Panc1 (cell line): ENCODE results near the gene ZNF45. TPM values are rescaled to one million over a fixed set of nuclear protein-coding genes. Genes with fewer than 3 reads are reported as not detected.

ENCODE experiments used
- ATAC-seq: fragments of 200-7000 bp; cut with Tn5 transposase; 2 replicates; pipeline ENCODE4 v1.9.1; 2020; ENCODE audit warnings: mild to moderate bottlenecking, moderate library complexity
- BruUV-seq: library from RNA; stranded (reverse); fragments of 400-500 nt; replicated peaks from 2 replicates; lab custom pipeline; 2021; lab: Mats Ljungman, UMichigan
- CTCF ChIA-PET: fragments of 300-600 bp; sonication (Branson Sonifier 250); formaldehyde crosslinking; loops from one replicate; lab custom pipeline; 2022; ENCODE audit warnings: antibody characterized with exemption; lab: Charles Lee
- POLR2A ChIA-PET: fragments of 300-600 bp; sonication (Branson Sonifier 250); formaldehyde crosslinking; loops from one replicate; lab custom pipeline; 2022; ENCODE audit warnings: antibody characterized with exemption; lab: Charles Lee
- DNase-seq: peaks from one replicate; pipeline ENCODE4 v3.0.0-alpha.2; 2010; ENCODE audit warnings: low read depth, low spot score
- H3K27ac ChIP-seq: 2 replicates; pipeline ENCODE4 v1.5.1; 2011; ENCODE audit warnings: mild to moderate bottlenecking, low read length, inconsistent platforms
- H3K27me3 ChIP-seq: fragments of 200-500 bp; sonication (Bioruptor generic); 2 replicates; pipeline ENCODE4 v1.6.0; 2014; ENCODE audit warnings: low read length, inconsistent platforms; ENCODE audit not compliant: control insufficient read depth, insufficient read depth
- H3K36me3 ChIP-seq: fragments of 200-500 bp; sonication (Bioruptor generic); 2 replicates; pipeline ENCODE4 v1.5.1; 2014; ENCODE audit warnings: inconsistent platforms, mild to moderate bottlenecking, low read length, moderate library complexity; ENCODE audit not compliant: control insufficient read depth, insufficient read depth
- H3K4me1 ChIP-seq: 2 replicates; pipeline ENCODE4 v1.5.1; 2011; ENCODE audit warnings: inconsistent platforms, mild to moderate bottlenecking, low read length, moderate library complexity; ENCODE audit not compliant: control insufficient read depth, insufficient read depth
- H3K4me3 ChIP-seq, 2 experiments: 2 replicates each; pipeline ENCODE4 v1.5.1; 2011 to 2012; ENCODE audit warnings: low read depth in 2 of 2, low read length in 2 of 2, mild to moderate bottlenecking in 2 of 2, inconsistent platforms in 1 of 2, moderate library complexity in 1 of 2
- H3K9me3 ChIP-seq: fragments of 200-500 bp; sonication (Bioruptor generic); 2 replicates; pipeline ENCODE4 v1.5.1; 2014; ENCODE audit warnings: low read depth, mild to moderate bottlenecking, inconsistent platforms, low read length, moderate library complexity; ENCODE audit not compliant: control insufficient read depth, insufficient read depth
- CTCF ChIP-seq: fragments of 450-650 bp; IDR thresholded peaks from 2 replicates; pipeline ENCODE4 v1.5.1; 2017; ENCODE audit warnings: mild to moderate bottlenecking
- POLR2AphosphoS5 ChIP-seq: IDR thresholded peaks from 2 replicates; pipeline ENCODE4 v1.6.1; 2012; ENCODE audit warnings: mild to moderate bottlenecking, low read depth, low read length, moderate library complexity
- REST ChIP-seq, 2 experiments: IDR thresholded peaks; 2 replicates each; pipeline ENCODE4 v1.6.1; 2011 to 2012; ENCODE audit warnings: low read depth in 2 of 2, control low read depth in 1 of 2, low read length in 1 of 2, mild to moderate bottlenecking in 1 of 2, moderate library complexity in 1 of 2; ENCODE audit not compliant: insufficient read depth in 1 of 2
- SIN3A ChIP-seq: IDR thresholded peaks from 2 replicates; pipeline ENCODE4 v1.6.1; 2012; ENCODE audit warnings: low read depth, mild to moderate bottlenecking, low read length, moderate library complexity, borderline replicate concordance; ENCODE audit not compliant: insufficient read depth
- TCF7L2 ChIP-seq: IDR thresholded peaks from 2 replicates; pipeline ENCODE4 v1.6.1; 2011; ENCODE audit warnings: mild to moderate bottlenecking, low read depth, low read length, inconsistent platforms
- in situ Hi-C: cut with HindIII; loops from 2 replicates; pipeline ENCODE4 v1.10.0; 2016; ENCODE audit warnings: low sequenced_read_pairs, low pct_unique_long_range_greater_than_20kb
- intact Hi-C: fragments of 100-400 bp; cut with micrococcal nuclease; formaldehyde crosslinking; loops from one replicate; pipeline ENCODE4 v1.10.0; 2022; ENCODE audit not compliant: unreplicated experiment
- total RNA-seq: library from RNA; stranded (reverse); gene quantifications from one replicate; pipeline ENCODE4 v1.2.1, GENCODE V29; 2021; ENCODE audit not compliant: unreplicated experiment

The ZNF45 gene
- total RNA-seq, 1 experiment from 2014 or later, result 10.7 TPM

GRCh38 chr19:43923875-43924274 lies 11.2 kb downstream of the ZNF45 start:
- DNase-seq, result no peak
- no peak for ATAC-seq
- Histone ChIP-seq H3K9me3 (peaks cover 13% of the 10 kb centered on the region; the same call in 1 of the 2 replicates), H3K36me3 (peaks cover 24% of the 10 kb centered on the region), H3K4me1 (no peaks in the 10 kb centered on the region), H3K27me3 (no peaks in the 10 kb centered on the region), H3K4me3 (no peak overlapping the region), H3K27ac (no peak overlapping the region)
- intact Hi-C loops, result no loop called here
- no peak for TF ChIP-seq POLR2AphosphoS5
- TF ChIP-seq CTCF, result no peak
- ChIA-PET POLR2A (no interaction called here), CTCF (interaction anchor here (0.5 kb wide), 1 partner anchor 35 kb away, joined by 3 read pairs; no protein-coding TSS in a partner anchor)
- in situ Hi-C loops, result no loop called here
- no TSS peak for BruUV-seq

GRCh38 chr19:43914051-43914450 lies 21.0 kb downstream of the ZNF45 start:
- no TSS peak for BruUV-seq
- Histone ChIP-seq H3K4me3 (no peak overlapping the region), H3K9me3 (peaks cover 52% of the 10 kb centered on the region; the same call in 1 of the 2 replicates), H3K27me3 (no peaks in the 10 kb centered on the region), H3K27ac (no peak overlapping the region), H3K36me3 (peaks cover 12% of the 10 kb centered on the region), H3K4me1 (no peaks in the 10 kb centered on the region)
- DNase-seq (no peak), ATAC-seq (no peak)
- in situ Hi-C loops (no loop called here), intact Hi-C loops (no loop called here)
- CTCF ChIA-PET, result no interaction called here
- TF ChIP-seq CTCF (no peak), POLR2AphosphoS5 (no peak), REST (IDR thresholded peaks at IDR 0.05; ENCODE audit: insufficient read depth in 1 of 2, low read depth in 2 of 2, low read length in 1 of 2) (no peak), TCF7L2 (no peak)
- POLR2A ChIA-PET, result no interaction called here

- no TSS peak for BruUV-seq
- ATAC-seq (no peak), DNase-seq (no peak)
- Histone ChIP-seq H3K27ac (no peak overlapping the region), H3K4me1 (no peaks in the 10 kb centered on the region), H3K4me3 (no peak overlapping the region), H3K27me3 (no peaks in the 10 kb centered on the region), H3K36me3 (peaks cover 5% of the 10 kb centered on the region), H3K9me3 (peaks cover 47% of the 10 kb centered on the region; the same call in 1 of the 2 replicates)
- intact Hi-C loops (no loop called here), in situ Hi-C loops (no loop called here)
- ChIA-PET CTCF (no interaction called here), POLR2A (no interaction called here)
- no peak for TF ChIP-seq REST (IDR thresholded peaks at IDR 0.05; ENCODE audit: insufficient read depth in 1 of 2, low read depth in 2 of 2, low read length in 1 of 2)
- no peak for TF ChIP-seq CTCF
- TF ChIP-seq SIN3A, result no peak
- no peak for TF ChIP-seq TCF7L2
- TF ChIP-seq POLR2AphosphoS5, result no peak
Measured at GRCh38 chr19:43913383-43913782, 21.7 kb downstream of the ZNF45 start.
